Measurements from ENCODE around the gene CIZ1.

CIZ1 gene

GRCh38 chr9:128121924-128122808, 69.2 kb downstream of the CIZ1 start:
- DNase-seq: no peak

GRCh38 chr9:128121466-128121810, 69.9 kb downstream of the CIZ1 start:
- DNase-seq: no peak

- DNase-seq: no peak
Measured at GRCh38 chr9:128120741-128121465, 70.5 kb downstream of the CIZ1 start.

- DNase-seq: no peak
Measured at GRCh38 chr9:128120061-128120740, 71.2 kb downstream of the CIZ1 start.

- no peak for DNase-seq
Measured at GRCh38 chr9:128118971-128119665, 72.3 kb downstream of the CIZ1 start.

GRCh38 chr9:128118472-128118857, 72.9 kb downstream of the CIZ1 start:
- DNase-seq: no peak

- peak; percentile 95 for DNase-seq
Measured at GRCh38 chr9:128117613-128118471, 73.5 kb downstream of the CIZ1 start.

GRCh38 chr9:128116104-128117083, 75.0 kb downstream of the CIZ1 start:
- DNase-seq: no peak
